H1 (cell line): ENCODE data around the gene CCDC148.

ENCODE experiments used
- CREB1 ChIP-seq: IDR thresholded peaks from 2 replicates; pipeline ENCODE4 v1.6.1; 2012; ENCODE audit warnings: inconsistent platforms
- E2F6 ChIP-seq: IDR thresholded peaks from 2 replicates; pipeline ENCODE4 v1.6.1; 2012; ENCODE audit warnings: inconsistent platforms
- EP300 ChIP-seq, 2 experiments: IDR thresholded peaks; 1 replicate in 1 of 2; 2 replicates in 1 of 2; pipeline ENCODE4 v1.6.1; 2011 to 2012; ENCODE audit warnings: low read depth in 2 of 2, low read length in 2 of 2, mild to moderate bottlenecking in 2 of 2, borderline replicate concordance in 1 of 2, inconsistent platforms in 1 of 2, moderate library complexity in 1 of 2
- HDAC2 ChIP-seq, 2 experiments: fragments of 300-600 bp in 1 of 2; sonication (generic) in 1 of 2; IDR thresholded peaks; 2 replicates each; pipeline ENCODE4 v1.6.1; 2011 to 2012; ENCODE audit warnings: low read depth in 2 of 2, low read length in 2 of 2, mild to moderate bottlenecking in 2 of 2, moderate library complexity in 2 of 2, borderline replicate concordance in 1 of 2, inconsistent platforms in 1 of 2
- NRF1 ChIP-seq: IDR thresholded peaks from 2 replicates; pipeline ENCODE4 v1.6.1; 2011; ENCODE audit warnings: mild to moderate bottlenecking, low read depth, low read length, improper control_type of control experiment
- POLR2A ChIP-seq, 2 experiments: IDR thresholded peaks; 1 replicate in 1 of 2; 2 replicates in 1 of 2; pipeline ENCODE4 v1.6.1; 2011; ENCODE audit warnings: low read depth in 2 of 2, low read length in 2 of 2, mild to moderate bottlenecking in 2 of 2; ENCODE audit errors: control extremely low read depth in 1 of 2
- RAD21 ChIP-seq, 2 experiments: IDR thresholded peaks in 1 of 2; conservative IDR thresholded peaks in 1 of 2; 2 replicates each; pipeline ENCODE4 v1.6.1; 2011; ENCODE audit warnings: low read depth in 2 of 2, low read length in 2 of 2, improper control_type of control experiment in 1 of 2, inconsistent platforms in 1 of 2, mild to moderate bottlenecking in 1 of 2, moderate library complexity in 1 of 2
- SUZ12 ChIP-seq: fragments of 200-600 bp; sonication (generic); IDR thresholded peaks from 2 replicates; pipeline ENCODE4 v1.6.1; 2012; ENCODE audit warnings: mild to moderate bottlenecking, inconsistent platforms, low read length, moderate library complexity, mixed read lengths
- TAF1 ChIP-seq: IDR thresholded peaks from 2 replicates; pipeline ENCODE4 v1.6.1; 2011; ENCODE audit warnings: mild to moderate bottlenecking, low read depth, low read length
- TAF7 ChIP-seq: optimal IDR thresholded peaks from 2 replicates; pipeline ENCODE3; 2011; ENCODE audit warnings: low read depth, mild to moderate bottlenecking, inconsistent platforms, low read length, moderate library complexity, borderline replicate concordance
- TBP ChIP-seq: IDR thresholded peaks from 2 replicates; pipeline ENCODE4 v1.6.1; 2011; ENCODE audit warnings: low read depth, low read length, improper control_type of control experiment
- YY1 ChIP-seq: IDR thresholded peaks from 2 replicates; pipeline ENCODE4 v1.6.1; 2011; ENCODE audit warnings: low read depth, mild to moderate bottlenecking, low read length
- ZNF274 ChIP-seq: IDR thresholded peaks from 2 replicates; pipeline ENCODE4 v1.7.0; 2012; ENCODE audit warnings: low read length, borderline replicate concordance; ENCODE audit errors: extremely low read depth
- TF ChIP-seq, protein P1 (sequence below), 3 experiments: IDR thresholded peaks; 1 replicate in 2 of 3; 2 replicates in 1 of 3; pipeline versions ENCODE4 v1.5.1 to v1.6.1; 2011; ENCODE audit warnings: low read length in 3 of 3, mild to moderate bottlenecking in 3 of 3, inconsistent platforms in 2 of 3, low read depth in 1 of 3, moderate library complexity in 1 of 3; ENCODE audit not compliant: insufficient read depth in 1 of 3; ENCODE audit errors: control extremely low read depth in 1 of 3

DNA sequence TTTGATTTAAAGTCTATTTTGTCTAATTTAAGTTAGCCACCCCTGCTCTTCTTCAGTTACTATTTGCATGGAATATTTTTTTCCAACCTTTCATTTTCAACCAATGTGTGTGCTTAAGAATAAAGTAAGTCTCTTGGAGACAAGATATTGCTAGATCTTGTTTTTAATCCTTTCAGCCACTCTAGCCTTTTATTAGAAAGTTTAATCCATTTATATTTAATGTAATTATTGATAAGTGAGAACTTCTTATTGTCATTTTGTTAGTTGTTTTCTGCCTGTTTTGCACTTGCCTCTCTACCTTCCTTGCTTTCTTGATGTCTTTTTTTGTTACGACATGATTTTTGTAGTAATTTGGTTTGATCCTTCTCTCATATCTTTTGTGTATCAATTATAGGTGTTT, 46.4 kb downstream of the CCDC148 start:
- TF ChIP-seq, protein P1, sequence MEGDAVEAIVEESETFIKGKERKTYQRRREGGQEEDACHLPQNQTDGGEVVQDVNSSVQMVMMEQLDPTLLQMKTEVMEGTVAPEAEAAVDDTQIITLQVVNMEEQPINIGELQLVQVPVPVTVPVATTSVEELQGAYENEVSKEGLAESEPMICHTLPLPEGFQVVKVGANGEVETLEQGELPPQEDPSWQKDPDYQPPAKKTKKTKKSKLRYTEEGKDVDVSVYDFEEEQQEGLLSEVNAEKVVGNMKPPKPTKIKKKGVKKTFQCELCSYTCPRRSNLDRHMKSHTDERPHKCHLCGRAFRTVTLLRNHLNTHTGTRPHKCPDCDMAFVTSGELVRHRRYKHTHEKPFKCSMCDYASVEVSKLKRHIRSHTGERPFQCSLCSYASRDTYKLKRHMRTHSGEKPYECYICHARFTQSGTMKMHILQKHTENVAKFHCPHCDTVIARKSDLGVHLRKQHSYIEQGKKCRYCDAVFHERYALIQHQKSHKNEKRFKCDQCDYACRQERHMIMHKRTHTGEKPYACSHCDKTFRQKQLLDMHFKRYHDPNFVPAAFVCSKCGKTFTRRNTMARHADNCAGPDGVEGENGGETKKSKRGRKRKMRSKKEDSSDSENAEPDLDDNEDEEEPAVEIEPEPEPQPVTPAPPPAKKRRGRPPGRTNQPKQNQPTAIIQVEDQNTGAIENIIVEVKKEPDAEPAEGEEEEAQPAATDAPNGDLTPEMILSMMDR (IDR thresholded peaks at IDR 0.05; ENCODE audit: control extremely low read depth in 1 of 3, insufficient read depth in 1 of 3, low read depth in 1 of 3, low read length in 3 of 3), result no peak
- TF ChIP-seq POLR2A (IDR thresholded peaks at IDR 0.05; ENCODE audit: control extremely low read depth in 1 of 2, low read depth in 2 of 2, low read length in 2 of 2), result no peak
- no peak for TF ChIP-seq EP300 (IDR thresholded peaks at IDR 0.05; ENCODE audit: borderline replicate concordance in 1 of 2, low read depth in 2 of 2, low read length in 2 of 2)
- no peak for TF ChIP-seq SUZ12
- TF ChIP-seq TBP, result no peak
- TF ChIP-seq TAF1, result no peak
- TF ChIP-seq YY1, result no peak
- TF ChIP-seq TAF7, result no peak
- TF ChIP-seq ZNF274, result no peak
- no peak for TF ChIP-seq E2F6
- no peak for TF ChIP-seq NRF1
- no peak for TF ChIP-seq RAD21 (IDR thresholded peaks at IDR 0.05 in 1 of 2, conservative IDR thresholded peaks at IDR 0.05 in 1 of 2; ENCODE audit: low read depth in 2 of 2, low read length in 2 of 2)
- TF ChIP-seq CREB1, result no peak
- TF ChIP-seq HDAC2 (IDR thresholded peaks at IDR 0.05; ENCODE audit: borderline replicate concordance in 1 of 2, low read depth in 2 of 2, low read length in 2 of 2), result no peak
